ENCODE results near the gene MYDGF.

GRCh38 chr19:4717966-4718701 is 48.0 kb upstream of the MYDGF start:
- TF ChIP-seq CTCF (IDR thresholded peaks at IDR 0.05) (no peak), POLR2A (IDR thresholded peaks at IDR 0.05) (no peak)
